ENCODE data around the gene PSMC1. TPM values are rescaled to one million over a fixed set of nuclear protein-coding genes. Genes with fewer than 3 reads are reported as not detected.

The PSMC1 gene
- total RNA-seq, 1 donor = 25.0 TPM

DNA sequence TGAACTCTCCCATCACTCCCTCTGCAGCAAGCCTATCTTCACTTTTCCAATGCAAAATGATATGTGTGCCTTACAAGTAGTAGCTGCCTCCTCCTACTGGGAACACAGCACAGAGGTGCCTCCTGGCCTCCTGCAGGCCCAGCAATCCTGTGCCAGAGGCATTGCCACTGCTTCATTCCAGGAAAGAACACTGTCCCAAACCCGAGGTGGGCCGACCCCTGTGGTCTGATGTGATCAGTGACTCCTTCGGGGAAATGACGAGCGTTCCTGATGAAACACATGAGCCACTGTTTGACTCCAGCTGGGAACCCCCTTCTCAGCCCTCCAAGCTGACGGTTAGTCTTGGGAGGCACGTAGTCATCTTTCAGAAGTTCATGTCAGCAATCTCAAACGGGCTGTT lies 19.5 kb downstream of the PSMC1 start:
- no peak for DNase-seq (ENCODE audit: low read depth in 2 of 3, low spot score in 2 of 3)

DNA sequence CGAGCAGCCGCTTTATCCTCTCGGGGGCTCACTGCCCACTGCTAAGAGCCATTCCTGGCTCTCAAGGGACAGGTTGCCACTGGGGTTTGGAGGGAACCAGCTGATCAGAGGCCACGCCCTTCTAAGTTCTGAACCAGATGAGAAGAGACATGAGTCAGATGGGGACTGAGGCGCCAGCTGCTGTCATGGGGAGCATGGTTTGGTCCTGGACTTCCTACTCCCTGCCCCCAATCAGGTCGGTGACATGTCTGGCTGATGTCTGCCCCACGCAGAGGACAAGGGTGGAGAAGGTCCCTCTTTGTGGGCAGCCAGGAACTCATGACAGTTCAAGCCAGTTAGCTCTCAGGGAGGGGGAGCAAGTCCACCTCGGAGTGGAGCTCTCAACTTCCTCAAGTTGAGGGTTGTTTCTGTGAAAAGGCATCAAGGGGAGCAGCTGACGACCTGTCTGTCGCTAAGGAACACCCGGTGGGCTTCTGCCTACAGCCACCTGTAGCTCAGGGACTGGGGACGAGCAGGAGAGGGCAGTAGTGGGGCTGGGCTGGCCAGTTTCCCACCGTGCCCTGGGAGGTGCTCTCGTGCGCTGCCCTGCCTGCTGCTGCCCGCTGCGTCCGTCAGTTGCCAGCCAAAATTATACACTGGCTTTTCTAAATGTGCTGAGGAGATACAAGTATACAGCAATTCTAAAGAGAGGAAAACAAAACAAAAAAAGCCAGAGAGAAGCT lies 20.5 kb downstream of the PSMC1 start:
- no peak for DNase-seq (ENCODE audit: low read depth in 2 of 3, low spot score in 2 of 3)

DNA sequence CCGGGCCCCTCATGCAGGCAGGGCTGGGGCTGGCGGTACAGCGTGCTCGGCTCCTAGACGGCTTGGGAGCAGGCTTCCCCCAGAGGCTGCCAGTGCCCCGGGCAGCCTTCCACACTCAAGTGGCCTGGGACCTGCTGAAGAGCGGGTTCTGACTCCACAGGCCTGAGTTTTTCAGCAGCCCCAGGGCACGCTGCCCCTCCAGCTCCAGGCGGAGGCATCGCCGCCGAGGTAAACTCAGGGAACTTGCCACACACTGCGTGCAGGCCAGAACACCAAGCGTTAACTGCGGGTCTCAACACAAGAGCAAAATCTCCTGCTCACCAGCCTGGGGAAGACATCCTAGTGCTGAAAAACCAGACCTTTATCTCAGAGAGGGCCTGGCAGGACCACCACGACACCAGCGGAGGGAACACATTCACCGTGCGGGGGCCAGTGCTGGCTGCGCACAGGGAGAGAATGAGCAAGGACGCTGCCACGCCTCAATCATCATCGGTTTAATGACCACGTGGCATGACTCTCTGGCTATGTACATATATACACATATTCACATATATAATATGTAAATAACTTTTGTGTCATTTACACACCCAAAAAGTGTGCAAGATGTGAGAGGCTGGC lies 21.3 kb downstream of the PSMC1 start:
- DNase-seq (ENCODE audit: low read depth in 2 of 3, low spot score in 2 of 3) = no peak

DNA sequence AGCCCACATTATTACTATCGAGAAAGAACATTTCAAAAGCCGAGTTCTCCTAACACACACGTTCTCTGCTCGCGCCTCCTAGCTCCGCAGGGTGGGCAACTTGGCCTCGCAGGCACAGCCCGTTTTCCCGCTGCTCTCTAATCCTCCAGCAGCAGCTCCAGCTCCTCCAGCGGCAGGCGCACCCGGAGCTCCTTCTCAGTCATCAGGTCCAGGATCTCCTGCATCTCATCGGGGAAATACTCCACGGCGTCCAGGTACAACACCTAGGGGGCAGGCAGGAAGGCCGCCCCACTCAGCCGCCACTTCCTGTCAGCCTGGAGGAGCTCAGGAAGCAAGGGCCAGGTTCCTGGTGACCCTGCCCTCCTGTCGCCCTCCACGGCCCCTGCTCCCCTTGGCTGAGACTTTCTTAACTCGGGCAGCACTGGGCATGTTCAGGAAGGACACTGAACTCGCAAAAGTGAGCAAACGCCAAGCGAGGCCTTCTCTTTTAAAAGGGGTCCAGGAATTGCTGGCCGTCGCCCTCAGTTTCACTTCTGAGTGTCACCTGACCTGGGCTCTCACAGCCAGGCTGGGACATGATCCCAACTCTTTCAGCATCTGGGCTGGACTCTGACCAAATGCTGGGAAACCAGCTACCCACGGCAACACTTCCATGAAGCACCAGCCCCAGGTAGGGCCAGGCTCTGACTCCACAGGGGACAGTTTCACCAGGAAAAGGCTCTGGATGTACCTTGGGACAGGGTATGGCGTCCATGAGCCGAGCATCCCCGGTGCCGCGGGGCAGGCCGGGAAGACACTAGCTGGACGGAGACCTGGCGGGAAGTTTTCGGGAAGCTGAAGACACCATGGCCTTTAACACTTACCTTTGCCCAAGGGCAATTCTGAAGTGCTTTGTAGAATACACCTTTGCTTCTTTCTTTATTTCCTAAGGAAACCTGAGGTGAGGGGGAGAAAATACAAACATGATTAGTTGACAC lies 22.1 kb downstream of the PSMC1 start:
- no peak for DNase-seq (ENCODE audit: low read depth in 2 of 3, low spot score in 2 of 3)

DNA sequence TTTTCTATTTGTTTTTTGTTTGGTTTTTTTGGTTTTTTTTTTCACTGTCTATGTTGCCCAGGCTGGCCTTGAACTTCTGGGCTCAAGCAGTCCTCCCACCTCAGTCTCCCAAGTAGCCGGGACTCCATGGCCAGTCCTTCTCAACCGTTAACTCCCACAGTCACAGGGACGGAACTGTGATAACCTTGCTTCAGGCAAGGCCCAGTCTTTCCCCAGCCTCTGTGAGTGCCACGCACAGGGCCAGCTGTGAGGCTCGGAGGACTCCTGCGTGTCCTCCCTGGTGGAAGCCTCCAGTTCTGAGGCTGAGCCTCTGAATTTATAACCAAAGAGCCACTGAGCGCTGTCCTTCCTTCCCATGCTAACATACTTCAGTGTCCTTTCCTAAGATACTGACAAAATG lies 23.7 kb downstream of the PSMC1 start:
- no peak for DNase-seq (ENCODE audit: low read depth in 2 of 3, low spot score in 2 of 3)

DNA sequence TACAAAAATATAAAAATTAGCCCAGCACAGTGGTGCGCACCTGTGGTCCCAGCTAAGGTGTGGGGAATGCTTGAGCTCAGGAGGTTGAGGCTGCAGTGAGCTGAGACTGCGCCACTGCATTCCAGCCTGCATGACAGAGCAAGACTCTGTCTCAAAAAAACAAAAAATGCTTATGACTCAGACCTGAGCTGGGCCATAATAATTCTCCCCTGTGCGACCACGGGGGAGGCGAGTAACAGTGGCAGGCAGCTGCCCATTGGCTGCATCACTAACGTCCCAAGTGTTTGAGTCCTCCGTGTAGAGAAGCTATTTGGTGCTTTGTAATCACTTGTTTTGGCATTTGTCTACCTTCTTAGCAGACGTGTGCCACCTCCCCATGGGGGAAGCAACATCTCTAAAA lies 24.9 kb downstream of the PSMC1 start:
- DNase-seq (ENCODE audit: low read depth in 2 of 3, low spot score in 2 of 3) = no peak

DNA sequence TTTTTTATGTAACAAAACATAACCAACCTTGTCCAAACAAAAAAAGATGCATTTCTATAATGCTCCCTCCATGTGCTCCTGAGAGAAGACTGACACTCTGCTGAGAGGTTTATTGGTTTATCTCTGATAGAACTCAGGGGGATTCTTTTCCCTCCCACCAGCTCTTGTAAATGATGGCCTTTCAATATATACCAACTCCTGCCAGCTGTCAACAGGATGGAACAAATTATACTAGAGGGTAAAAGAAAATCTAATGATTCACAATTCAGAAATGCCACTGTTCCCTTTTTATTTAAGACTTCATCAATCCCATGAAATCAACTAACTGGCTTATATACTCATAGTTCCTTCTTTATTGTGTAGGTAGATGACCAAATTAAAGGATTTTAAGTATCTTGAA lies 25.4 kb downstream of the PSMC1 start:
- no peak for DNase-seq (ENCODE audit: low read depth in 2 of 3, low spot score in 2 of 3)

DNA sequence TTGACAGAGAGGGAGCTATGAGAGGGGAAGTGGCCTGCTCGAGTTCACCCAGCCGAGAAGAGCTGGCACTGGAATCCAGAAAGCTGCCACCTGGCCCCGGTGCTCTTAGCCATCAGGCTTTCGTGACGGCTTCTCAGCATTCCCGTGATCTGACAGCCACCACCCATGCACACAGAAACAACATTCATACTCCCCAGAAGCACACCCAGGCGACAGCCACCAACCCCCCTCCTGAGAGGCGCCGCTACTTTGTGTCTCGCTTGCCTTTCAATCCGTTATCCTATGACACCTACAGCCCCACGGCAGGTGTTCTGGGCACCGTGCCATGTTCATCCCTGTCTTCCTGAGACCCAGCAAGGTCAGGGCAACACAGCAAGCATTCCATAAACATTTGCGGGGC lies 31.4 kb downstream of the PSMC1 start:
- no peak for DNase-seq (ENCODE audit: low read depth in 2 of 3, low spot score in 2 of 3)

DNA sequence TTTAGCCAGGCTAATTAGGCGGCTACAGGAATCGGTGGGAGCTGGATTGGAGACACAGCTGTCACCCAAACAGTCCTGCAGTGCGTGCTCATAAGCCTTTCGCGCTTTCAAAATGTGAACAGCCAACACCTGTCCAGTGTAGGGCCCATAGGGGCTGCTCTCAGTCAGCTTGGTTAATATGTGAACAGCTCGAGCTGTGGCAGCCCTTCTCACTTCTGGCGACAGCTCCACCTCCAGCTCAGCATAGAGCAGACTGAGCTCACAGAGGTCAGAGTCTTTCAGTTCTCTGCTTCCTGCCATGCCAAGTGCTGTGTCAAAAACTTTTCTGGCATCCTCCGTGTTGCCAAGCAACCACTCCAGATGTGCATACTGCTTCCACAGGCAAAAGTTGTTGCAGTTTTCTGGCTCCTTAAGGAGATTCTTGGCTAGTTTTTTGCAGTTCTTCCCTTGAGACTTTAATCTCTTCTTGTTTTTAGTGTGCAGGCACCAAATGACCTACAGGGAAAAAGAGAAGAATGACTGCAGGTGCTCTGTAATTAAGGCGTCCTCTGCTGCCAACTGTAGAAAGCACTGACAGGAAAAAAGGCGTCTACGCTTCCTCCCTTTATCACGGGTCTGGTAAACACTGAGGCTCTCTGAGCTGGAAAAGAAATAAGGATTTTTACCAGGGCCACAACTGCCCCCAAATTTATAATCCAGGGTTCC lies 32.5 kb downstream of the PSMC1 start:
- no peak for DNase-seq (ENCODE audit: low read depth in 2 of 3, low spot score in 2 of 3)

DNA sequence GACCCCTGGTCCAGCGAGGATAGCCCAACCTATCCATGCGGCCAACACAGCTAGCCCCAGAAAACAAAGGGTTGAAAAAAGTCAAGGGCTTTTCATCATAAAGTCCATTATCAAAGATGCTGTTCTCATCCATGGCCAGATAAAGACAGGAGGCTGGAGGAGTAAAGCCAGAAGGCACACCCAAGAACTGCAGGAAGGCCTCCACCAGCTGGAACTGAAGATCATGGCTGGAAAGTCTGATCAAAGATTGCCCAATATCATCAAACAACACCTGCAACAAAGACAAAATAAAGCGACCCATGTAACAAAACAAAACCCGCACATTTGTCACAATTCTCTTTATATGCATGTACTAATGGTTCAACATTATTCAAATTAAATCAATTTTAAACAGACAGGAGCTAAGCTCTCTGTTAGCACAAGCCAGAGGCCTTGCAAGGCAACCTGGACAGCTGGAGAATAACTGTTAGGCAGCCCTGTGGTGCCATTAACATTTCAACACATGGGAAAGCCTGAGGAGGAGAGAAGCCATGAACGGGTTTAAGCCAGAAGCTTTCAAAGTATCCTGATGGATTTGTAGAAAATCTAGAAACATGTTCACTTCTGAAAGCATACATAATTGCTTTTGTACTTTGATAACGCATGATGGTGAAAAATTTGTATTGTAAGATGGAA lies 34.1 kb downstream of the PSMC1 start:
- DNase-seq (ENCODE audit: low read depth in 2 of 3, low spot score in 2 of 3) = no peak

DNA sequence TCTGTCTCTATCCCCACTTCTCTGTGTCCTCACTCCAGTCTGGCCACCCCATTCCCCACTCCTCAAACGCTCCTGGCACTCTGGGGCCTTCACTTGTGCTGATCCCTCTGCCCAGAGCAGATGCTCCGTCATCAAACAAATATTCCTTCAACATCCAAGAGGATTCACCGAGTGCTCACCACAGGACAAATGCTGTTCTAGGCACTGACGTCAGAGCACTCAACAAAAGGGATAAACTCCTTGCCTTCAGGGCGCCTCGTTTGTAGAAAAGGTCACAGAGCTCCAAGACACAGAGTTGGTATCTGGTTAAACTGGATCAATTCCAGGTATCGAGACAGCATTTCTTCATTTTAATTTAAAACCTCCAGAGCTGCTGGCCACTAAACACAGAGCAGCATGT lies 35.3 kb downstream of the PSMC1 start:
- no peak for DNase-seq (ENCODE audit: low read depth in 2 of 3, low spot score in 2 of 3)

DNA sequence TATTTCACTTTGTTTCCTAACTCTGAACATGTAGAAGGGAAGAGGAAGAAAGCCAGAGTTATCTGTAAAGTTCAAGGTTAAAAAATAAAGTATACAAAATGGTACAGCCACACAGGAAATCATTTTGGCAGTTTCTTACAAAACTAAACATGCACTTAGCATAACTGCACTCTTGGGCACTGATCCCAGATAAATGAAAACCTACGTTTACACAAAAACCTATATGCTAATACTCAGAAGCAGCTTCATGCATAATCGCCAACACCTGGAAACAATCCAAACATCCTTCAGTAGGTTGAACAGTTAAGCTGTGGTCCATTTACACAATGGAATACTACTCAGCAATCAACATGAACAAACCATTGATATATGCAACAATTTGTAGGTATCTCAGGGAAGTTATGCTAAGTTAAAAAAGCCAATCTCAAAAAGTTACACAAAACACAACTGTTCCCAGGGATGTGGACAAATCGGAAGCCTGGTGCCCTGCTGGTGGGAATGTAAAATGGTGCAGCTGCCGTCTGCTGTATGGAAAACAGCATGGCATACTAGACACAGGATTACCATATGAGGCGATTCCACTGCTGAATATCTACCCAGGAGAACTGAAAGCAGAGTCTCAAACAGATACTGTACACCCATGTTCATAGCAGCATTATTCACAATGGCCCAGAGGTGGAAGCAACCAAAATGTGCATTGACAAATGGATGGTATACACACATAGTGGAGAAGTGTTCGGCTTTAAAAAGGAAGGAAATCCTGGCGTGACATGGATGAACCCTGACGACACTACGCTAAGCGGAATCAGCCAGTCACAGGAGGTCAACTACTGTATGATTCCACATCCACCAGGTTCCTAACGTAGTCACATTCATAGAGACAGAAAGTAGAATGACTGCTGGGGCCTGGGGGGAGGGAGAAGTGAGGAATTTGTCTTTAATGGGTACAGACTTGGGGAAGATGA lies 37.7 kb downstream of the PSMC1 start:
- no peak for DNase-seq (ENCODE audit: low read depth in 2 of 3, low spot score in 2 of 3)

DNA sequence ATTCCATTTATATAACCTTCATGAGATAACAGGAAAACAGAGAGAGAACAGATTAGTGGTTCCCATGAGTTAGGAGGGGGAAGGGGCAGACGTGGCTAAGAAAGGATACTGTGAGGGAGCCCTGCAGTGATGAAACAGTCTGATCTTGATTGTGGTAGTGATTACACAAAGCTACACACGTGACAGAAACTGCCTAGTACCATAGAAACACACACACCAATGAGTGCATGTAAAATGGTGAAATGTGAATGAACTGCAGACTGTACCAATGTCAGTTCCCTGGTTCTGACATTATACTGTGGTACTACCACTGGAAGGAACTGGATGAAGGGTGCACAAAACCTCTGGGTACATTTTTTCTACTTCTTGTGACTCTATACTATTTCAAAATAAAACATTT lies 38.5 kb downstream of the PSMC1 start:
- no peak for DNase-seq (ENCODE audit: low read depth in 2 of 3, low spot score in 2 of 3)

DNA sequence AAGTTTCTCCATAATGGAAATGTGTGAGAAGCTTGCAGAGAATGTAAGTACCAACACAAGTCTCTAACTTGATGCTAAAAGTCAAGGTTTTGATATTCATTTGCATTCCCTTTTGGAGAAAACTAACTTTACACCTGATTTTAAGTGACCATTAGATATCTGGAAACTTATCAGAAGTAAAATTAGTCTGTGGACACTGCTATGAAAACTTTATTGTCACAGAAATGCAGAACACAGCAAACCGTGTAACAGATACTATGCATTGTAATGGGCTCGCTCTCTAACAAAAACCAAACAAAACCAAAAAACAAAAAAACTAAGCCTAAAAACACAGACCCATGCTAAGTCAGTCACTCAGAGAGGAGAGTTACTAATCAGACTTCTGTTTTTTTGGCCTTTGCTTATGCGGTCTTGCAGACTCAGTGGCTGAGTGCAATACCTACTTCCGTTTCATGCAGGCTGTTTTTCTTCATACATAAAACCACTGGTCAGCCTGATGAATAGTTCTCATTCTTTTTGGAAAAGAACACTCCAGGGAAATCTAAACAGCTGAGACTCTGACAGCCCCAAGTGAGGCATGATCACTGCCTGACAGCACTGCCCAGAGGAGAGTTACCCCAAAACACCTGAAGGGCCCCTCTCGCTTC lies 39.6 kb downstream of the PSMC1 start:
- no peak for DNase-seq (ENCODE audit: low read depth in 2 of 3, low spot score in 2 of 3)

DNA sequence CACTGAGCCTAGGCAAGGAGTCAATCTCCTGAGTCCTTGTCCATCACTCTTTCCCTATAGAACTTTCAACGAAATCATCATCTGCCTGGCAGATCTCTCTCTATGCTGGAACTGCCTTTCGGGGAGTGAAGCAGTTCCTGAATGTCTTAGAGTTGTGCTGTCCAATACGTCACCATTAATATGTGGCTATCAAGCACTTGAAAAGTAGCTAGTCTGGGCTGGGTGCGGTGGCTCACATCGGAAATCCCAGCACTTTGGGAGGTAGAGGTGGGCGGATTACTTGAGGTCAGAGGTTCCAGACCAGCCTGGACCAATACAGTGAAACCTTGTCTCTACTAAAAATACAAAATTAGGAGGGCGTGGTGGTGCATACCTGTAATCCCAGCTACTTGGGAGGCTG lies 40.3 kb downstream of the PSMC1 start:
- DNase-seq (ENCODE audit: low read depth in 2 of 3, low spot score in 2 of 3) = no peak

DNA sequence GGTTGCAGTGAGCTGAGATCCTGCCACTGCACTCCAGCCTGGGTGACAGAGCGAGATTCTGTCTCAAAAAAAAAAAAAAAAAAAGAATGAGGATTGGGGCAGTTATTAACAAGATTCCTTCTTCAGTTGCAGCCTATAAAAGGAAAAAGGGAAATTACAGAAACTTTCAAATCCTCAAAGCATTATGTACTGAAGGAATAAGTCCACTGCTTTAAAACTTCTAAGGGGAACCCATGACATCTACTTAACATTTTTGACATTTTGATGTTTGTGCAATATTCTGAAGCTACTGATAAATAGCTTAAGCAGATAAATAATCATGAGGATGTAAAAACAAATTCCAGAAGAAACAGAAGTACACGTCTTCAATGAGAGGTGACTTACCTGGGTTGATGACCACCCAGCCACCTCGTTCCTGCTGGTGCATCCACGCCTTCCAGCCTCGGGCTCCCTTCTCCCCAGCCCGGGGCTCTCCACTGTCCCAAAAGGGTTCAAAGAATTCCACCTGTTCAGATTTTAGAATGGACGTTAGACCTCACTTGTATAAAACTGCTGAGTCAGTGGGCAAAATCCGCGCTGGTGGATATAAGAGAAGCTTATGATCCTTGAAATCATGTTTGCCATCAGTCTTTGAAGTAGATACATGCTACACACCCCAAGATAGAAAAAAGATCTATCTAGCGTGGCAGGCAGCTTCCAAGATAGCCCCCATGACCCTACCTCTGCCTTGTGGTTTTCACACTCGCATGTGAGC lies 41.7 kb downstream of the PSMC1 start:
- no peak for DNase-seq (ENCODE audit: low read depth in 2 of 3, low spot score in 2 of 3)

DNA sequence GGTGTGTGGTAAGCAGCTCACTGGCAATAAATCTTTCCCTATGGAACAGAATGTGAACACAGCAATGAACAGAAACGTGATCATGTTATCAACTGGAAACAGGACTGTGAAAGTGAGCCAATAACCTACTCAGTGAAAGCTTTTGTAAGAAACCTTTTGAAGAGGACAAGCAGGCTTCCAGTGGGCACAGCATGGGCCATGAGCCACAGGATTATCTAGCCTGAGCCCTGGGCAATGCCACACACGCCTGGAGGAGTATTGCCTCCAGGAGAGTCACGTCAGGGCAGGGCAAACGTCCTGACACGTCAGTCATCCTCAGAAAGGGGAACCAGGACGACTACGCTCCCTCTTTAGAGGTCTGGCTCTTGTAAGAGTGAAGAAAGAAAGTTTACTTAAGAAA lies 43.1 kb downstream of the PSMC1 start:
- peak in 2 of 3 donors; percentile 72 to 80 for DNase-seq (ENCODE audit: low read depth in 2 of 3, low spot score in 2 of 3)

DNA sequence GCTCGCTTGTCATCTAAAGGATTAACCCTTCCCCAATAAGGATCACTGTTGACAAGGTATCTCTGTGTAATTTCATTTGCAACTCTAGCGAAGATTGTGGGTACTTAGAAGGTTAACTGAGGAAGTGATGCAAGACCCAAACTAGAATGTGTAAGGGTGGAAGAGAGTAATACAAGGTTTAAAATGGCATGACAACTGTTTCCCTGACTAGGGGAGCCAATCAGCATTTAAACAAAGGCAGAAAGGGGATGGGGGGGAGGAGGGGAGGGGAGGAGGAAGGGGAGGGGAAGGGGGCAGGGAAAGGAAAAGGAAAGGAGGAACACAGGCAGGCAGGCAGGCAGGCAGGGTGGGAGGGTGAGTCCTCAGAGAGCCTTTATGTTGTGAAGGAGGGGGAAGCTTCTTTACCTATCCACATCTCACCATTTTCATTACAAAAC lies 44.3 kb downstream of the PSMC1 start:
- DNase-seq (ENCODE audit: low read depth in 2 of 3, low spot score in 2 of 3) = peak in 2 of 3 donors; percentile 22 to 46
